HL-60/S4 treated with phorbol 12-myristate 13-acetate at 8.2 ng/mL for 4 days and 3 days (cell line): ENCODE data around the gene IPO13.

Source experiments
- in situ Hi-C: fragments of 300-500 bp; cut with MboI; formaldehyde crosslinking; loops from 2 replicates; pipeline ENCODE4 v1.15.0; 2022; ENCODE audit warnings: low sequenced_read_pairs

The IPO13 gene

GRCh38 chr1:44000122-44000665 is 53.4 kb downstream of the IPO13 start:
- in situ Hi-C loops, result no loop called here

DNA sequence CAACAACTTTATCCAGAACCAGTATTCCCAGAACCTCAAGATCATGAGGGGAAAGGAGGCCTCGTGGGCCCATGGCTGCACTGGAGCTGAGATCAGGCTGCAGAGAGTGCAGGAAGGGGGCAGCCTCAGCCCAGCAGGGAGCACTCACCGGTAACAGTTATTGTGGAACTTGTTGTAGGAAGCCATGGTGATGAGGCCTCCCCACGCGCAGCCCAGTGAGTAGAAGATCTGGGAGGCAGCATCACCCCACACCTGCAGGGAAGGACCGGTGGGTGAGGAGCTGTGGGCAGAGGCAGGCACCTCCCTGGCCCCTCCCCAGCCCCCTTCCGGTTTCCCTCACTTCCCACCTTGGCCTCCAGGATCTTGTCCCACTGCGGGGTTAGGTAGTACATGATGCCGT is 55.4 kb downstream of the IPO13 start:
- in situ Hi-C loops, result no loop called here

DNA sequence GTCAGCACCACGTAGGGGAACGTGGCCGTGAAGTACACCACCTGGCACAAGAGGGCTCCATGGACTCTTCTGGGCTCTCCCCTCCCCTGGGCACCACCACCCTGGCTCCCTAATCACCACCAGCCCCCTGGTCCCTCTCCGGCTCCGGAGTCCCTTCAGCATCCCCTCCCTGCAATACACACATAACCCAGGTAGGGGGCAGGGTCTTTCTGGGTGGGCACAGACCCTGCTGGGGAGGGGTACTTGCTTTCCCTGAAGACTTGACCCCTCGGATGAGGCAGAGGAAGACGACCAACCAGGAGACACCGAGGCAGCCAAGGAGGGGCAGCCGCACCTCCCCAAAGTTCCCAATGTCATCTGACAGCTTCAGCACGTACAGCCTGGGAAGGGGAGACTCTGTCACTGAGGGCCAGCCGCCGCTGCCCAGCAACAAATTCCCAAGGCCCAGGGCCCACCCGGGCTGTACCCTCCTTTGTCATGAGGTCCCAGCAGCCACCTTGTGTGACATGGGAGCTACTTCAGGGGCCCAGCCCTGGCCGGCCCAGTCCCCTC is 55.9 kb downstream of the IPO13 start:
- in situ Hi-C loops, result no loop called here

GRCh38 chr1:44008259-44008658 is 61.5 kb downstream of the IPO13 start:
- in situ Hi-C loops, result no loop called here

GRCh38 chr1:44010935-44011471 is 64.3 kb downstream of the IPO13 start:
- in situ Hi-C loops, result no loop called here

GRCh38 chr1:44012404-44012803 is 65.7 kb downstream of the IPO13 start:
- in situ Hi-C loops, result no loop called here

GRCh38 chr1:44012941-44013609 is 66.3 kb downstream of the IPO13 start:
- in situ Hi-C loops, result no loop called here

- in situ Hi-C loops, result no loop called here
Observed at GRCh38 chr1:44013949-44014348, 67.2 kb downstream of the IPO13 start.

DNA sequence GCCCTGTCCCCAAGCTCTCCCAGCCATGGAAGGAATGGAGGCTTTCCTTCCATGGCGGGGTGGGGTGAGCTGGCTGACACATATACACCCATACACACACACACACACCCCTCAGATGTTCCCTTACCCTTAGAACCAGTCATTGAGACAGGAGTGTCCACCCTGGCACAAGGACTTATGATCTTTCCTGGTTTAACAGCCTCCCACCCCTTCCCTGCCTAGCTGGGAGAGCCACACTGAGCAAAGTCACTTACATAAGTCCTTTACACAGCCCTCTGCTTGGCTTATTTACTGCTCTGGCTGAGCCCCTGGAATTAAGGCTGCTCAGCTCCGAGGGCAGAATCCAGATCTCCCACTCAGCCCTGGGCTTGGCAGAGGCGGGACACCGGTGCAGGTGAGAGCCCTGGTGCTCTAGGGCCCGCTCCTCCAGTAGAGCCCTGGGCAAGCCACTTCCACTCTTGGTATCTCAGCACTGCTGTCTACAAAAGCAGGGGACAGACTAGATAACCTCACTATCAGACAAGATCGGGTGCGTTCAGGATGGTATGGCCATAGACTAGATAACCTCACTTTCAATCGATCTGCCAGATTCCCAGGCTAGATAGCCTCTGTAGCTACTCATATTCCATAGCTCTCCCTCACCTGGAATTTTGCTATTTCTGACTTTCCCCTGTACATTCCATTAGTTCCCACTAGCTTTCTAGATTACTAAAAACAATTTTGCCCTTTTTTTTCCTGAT is 67.8 kb downstream of the IPO13 start:
- in situ Hi-C loops, result no loop called here

DNA sequence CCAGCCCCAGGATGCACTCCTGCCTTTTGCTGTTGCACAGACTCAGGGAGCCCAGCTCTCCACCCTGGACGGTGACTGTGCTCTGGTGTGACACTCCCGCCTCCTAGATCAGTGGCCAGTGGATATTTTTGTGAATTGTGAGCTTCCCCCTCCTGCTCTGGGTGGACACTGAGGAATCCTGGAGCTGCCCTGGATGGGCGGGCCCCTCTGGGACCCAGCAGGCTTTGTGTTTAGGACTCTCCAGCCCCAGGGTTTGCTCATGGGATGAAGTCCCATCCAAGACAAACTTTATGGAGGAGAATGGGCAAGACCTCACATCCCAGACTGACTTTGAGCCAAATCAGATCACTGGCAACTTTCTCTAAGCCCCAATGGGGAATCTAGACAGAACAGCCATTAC is 68.5 kb downstream of the IPO13 start:
- in situ Hi-C loops, result no loop called here

GRCh38 chr1:44016041-44016889 is 69.5 kb downstream of the IPO13 start:
- in situ Hi-C loops, result no loop called here

GRCh38 chr1:44016890-44017400 is 70.2 kb downstream of the IPO13 start:
- in situ Hi-C loops, result no loop called here
